Endometrial microvascular endothelial cells (primary cell): Measurements from ENCODE around the gene BHLHE40. TPM values are rescaled to one million over a fixed set of nuclear protein-coding genes. Genes with fewer than 3 reads are reported as not detected.

Experiments
- in situ Hi-C: cut with HindIII; loops from 2 replicates; pipeline ENCODE4 v1.10.0; 2017; ENCODE audit warnings: low sequenced_read_pairs, low pct_unique_long_range_greater_than_20kb; ENCODE audit errors: inconsistent ontology term
- total RNA-seq: library from RNA; depleted of rRNA; stranded (reverse); fragments of >200 nt; gene quantifications from one replicate; pipeline ENCODE4 v1.2.3, GENCODE V29; 2015; ENCODE audit errors: inconsistent ontology term

The BHLHE40 gene
- total RNA-seq, 1 donor from 2014 or later: 20.8 TPM

- in situ Hi-C loops: loop anchor here (25.0 kb wide), 1 partner anchor 243 kb away; no protein-coding TSS in a partner anchor
These were observed 1.3 kb downstream of the BHLHE40 start for GRCh38 chr3:4980229-4981203.

GRCh38 chr3:4981294-4981664 lies 2.0 kb downstream of the BHLHE40 start:
- in situ Hi-C loops: loop anchor here (25.0 kb wide), 1 partner anchor 244 kb away; no protein-coding TSS in a partner anchor

- in situ Hi-C loops: loop anchor here (25.0 kb wide), 1 partner anchor 245 kb away; no protein-coding TSS in a partner anchor
These were observed 2.6 kb downstream of the BHLHE40 start for GRCh38 chr3:4981665-4982494.

- in situ Hi-C loops: loop anchor here (25.0 kb wide), 1 partner anchor 246 kb away; no protein-coding TSS in a partner anchor
These were observed 3.8 kb downstream of the BHLHE40 start for GRCh38 chr3:4982773-4983738.

- in situ Hi-C loops: loop anchor here (25.0 kb wide), 1 partner anchor 247 kb away; no protein-coding TSS in a partner anchor
These were observed 4.7 kb downstream of the BHLHE40 start for GRCh38 chr3:4983739-4984510.

- in situ Hi-C loops: loop anchor here (25.0 kb wide), 1 partner anchor 247 kb away; no protein-coding TSS in a partner anchor
These were observed 5.3 kb downstream of the BHLHE40 start for GRCh38 chr3:4984511-4984864.

GRCh38 chr3:4985330-4986174 lies 6.3 kb downstream of the BHLHE40 start:
- in situ Hi-C loops: loop anchor here (25.0 kb wide), 1 partner anchor 248 kb away; no protein-coding TSS in a partner anchor

GRCh38 chr3:4986175-4986781 lies 7.0 kb downstream of the BHLHE40 start:
- in situ Hi-C loops: loop anchor here (25.0 kb wide), 1 partner anchor 249 kb away; no protein-coding TSS in a partner anchor

- in situ Hi-C loops: loop anchor here (25.0 kb wide), 1 partner anchor 250 kb away; no protein-coding TSS in a partner anchor
These were observed 7.7 kb downstream of the BHLHE40 start for GRCh38 chr3:4986782-4987537.

- in situ Hi-C loops: loop anchor here (25.0 kb wide), 1 partner anchor 250 kb away; no protein-coding TSS in a partner anchor
These were observed 8.5 kb downstream of the BHLHE40 start for GRCh38 chr3:4987538-4988296.

GRCh38 chr3:4988983-4989834 lies 10.0 kb downstream of the BHLHE40 start:
- in situ Hi-C loops: loop anchor here (25.0 kb wide), 1 partner anchor 252 kb away; no protein-coding TSS in a partner anchor

- in situ Hi-C loops: loop anchor here (25.0 kb wide), 1 partner anchor 253 kb away; no protein-coding TSS in a partner anchor
These were observed 10.8 kb downstream of the BHLHE40 start for GRCh38 chr3:4990069-4990468.

- in situ Hi-C loops: loop anchor here (25.0 kb wide), 1 partner anchor 255 kb away; no protein-coding TSS in a partner anchor
These were observed 12.9 kb downstream of the BHLHE40 start for GRCh38 chr3:4992118-4992517.
